Measurements from ENCODE around the gene UVRAG. TPM values are rescaled to one million over a fixed set of nuclear protein-coding genes. Genes with fewer than 3 reads are reported as not detected.

UVRAG gene
- total RNA-seq, 1 experiment from 2014 or later = 13.0 TPM

- H3K9me3 ChIP-seq (ENCODE audit: low read length) = no peaks in the 10 kb centered on the region
- H3K4me3 ChIP-seq (ENCODE audit: low read length) = no peak overlapping the region
- TF ChIP-seq EZH2 (IDR thresholded peaks at IDR 0.05; ENCODE audit: low read length, unreplicated experiment) (no peak), EZH2phosphoT487 (IDR thresholded peaks at IDR 0.05; ENCODE audit: borderline replicate concordance, low read length) (no peak), CTCF (conservative IDR thresholded peaks at IDR 0.05; ENCODE audit: low read depth, low read length) (no peak)
- H3K4me1 ChIP-seq (ENCODE audit: insufficient read depth, low read length) = no peaks in the 10 kb centered on the region
- H3K27ac ChIP-seq (ENCODE audit: low read length) = no peak overlapping the region
- POLR2A ChIA-PET (ENCODE audit: unreplicated experiment) = interaction anchor here (0.7 kb wide), 1 partner anchor 292 kb away, joined by 3 read pairs; no protein-coding TSS in a partner anchor
- H3F3A ChIP-seq (ENCODE audit: low read length, unreplicated experiment) = no peaks in the 10 kb centered on the region
- H3K36me3 ChIP-seq (ENCODE audit: low read depth, low read length) = no peaks in the 10 kb centered on the region
- no peaks in the 10 kb centered on the region for H4K20me1 ChIP-seq (ENCODE audit: low read length)
- CTCF ChIA-PET = no interaction called here
- intact Hi-C loops (cut with micrococcal nuclease) = no loop called here
- no peak overlapping the region for H2AFZ ChIP-seq (ENCODE audit: low read length)
- ATAC-seq = no peak
- no peak overlapping the region for H3K4me2 ChIP-seq (ENCODE audit: low read length)
- no peak overlapping the region for H3K9ac ChIP-seq (ENCODE audit: low read length)
- H3K79me2 ChIP-seq (ENCODE audit: low read length) = no peaks in the 10 kb centered on the region
- H3K9me2 ChIP-seq (replicated peaks; ENCODE audit: low read length) = no peaks in the 10 kb centered on the region
- H3K27me3 ChIP-seq (ENCODE audit: low read length) = no peaks in the 10 kb centered on the region
- no peak for DNase-seq
- no TSS peak for BruUV-seq (replicated peaks)
Observed at GRCh38 chr11:76188873-76189272, 373.9 kb downstream of the UVRAG start.

- Histone ChIP-seq H3F3A (ENCODE audit: low read length, unreplicated experiment) (no peaks in the 10 kb centered on the region), H3K4me2 (ENCODE audit: low read length) (no peak overlapping the region), H3K27me3 (ENCODE audit: low read length) (no peaks in the 10 kb centered on the region), H3K79me2 (ENCODE audit: low read length) (no peaks in the 10 kb centered on the region), H3K9me3 (ENCODE audit: low read length) (no peaks in the 10 kb centered on the region), H3K4me3 (ENCODE audit: low read length) (no peak overlapping the region), H2AFZ (ENCODE audit: low read length) (no peak overlapping the region), H3K9me2 (replicated peaks; ENCODE audit: low read length) (no peaks in the 10 kb centered on the region), H3K36me3 (ENCODE audit: low read depth, low read length) (no peaks in the 10 kb centered on the region), H3K9ac (ENCODE audit: low read length) (no peak overlapping the region), H3K4me1 (ENCODE audit: insufficient read depth, low read length) (no peaks in the 10 kb centered on the region), H3K27ac (ENCODE audit: low read length) (no peak overlapping the region), H4K20me1 (ENCODE audit: low read length) (no peaks in the 10 kb centered on the region)
- intact Hi-C loops (cut with micrococcal nuclease) = no loop called here
- TF ChIP-seq EZH2phosphoT487 (IDR thresholded peaks at IDR 0.05; ENCODE audit: borderline replicate concordance, low read length) (no peak), EZH2 (IDR thresholded peaks at IDR 0.05; ENCODE audit: low read length, unreplicated experiment) (no peak), CTCF (conservative IDR thresholded peaks at IDR 0.05; ENCODE audit: low read depth, low read length) (no peak)
- ChIA-PET POLR2A (ENCODE audit: unreplicated experiment) (no interaction called here), CTCF (no interaction called here)
- BruUV-seq (replicated peaks) = no TSS peak
- DNase-seq (no peak), ATAC-seq (no peak)
Observed at GRCh38 chr11:76189682-76190081, 374.7 kb downstream of the UVRAG start.

GRCh38 chr11:76190376-76190775 lies 375.4 kb downstream of the UVRAG start:
- no peak overlapping the region for H3K4me3 ChIP-seq (ENCODE audit: low read length)
- DNase-seq = no peak
- no peaks in the 10 kb centered on the region for H3K4me1 ChIP-seq (ENCODE audit: insufficient read depth, low read length)
- ChIA-PET CTCF (no interaction called here), POLR2A (ENCODE audit: unreplicated experiment) (no interaction called here)
- H2AFZ ChIP-seq (ENCODE audit: low read length) = no peak overlapping the region
- H3K4me2 ChIP-seq (ENCODE audit: low read length) = no peak overlapping the region
- no peaks in the 10 kb centered on the region for H3K79me2 ChIP-seq (ENCODE audit: low read length)
- H3K27ac ChIP-seq (ENCODE audit: low read length) = no peak overlapping the region
- intact Hi-C loops (cut with micrococcal nuclease) = no loop called here
- no peaks in the 10 kb centered on the region for H3F3A ChIP-seq (ENCODE audit: low read length, unreplicated experiment)
- H4K20me1 ChIP-seq (ENCODE audit: low read length) = no peaks in the 10 kb centered on the region
- no peak for TF ChIP-seq CTCF (conservative IDR thresholded peaks at IDR 0.05; ENCODE audit: low read depth, low read length)
- no peak overlapping the region for H3K9ac ChIP-seq (ENCODE audit: low read length)
- ATAC-seq = no peak
- H3K9me2 ChIP-seq (replicated peaks; ENCODE audit: low read length) = no peaks in the 10 kb centered on the region
- H3K27me3 ChIP-seq (ENCODE audit: low read length) = no peaks in the 10 kb centered on the region
- no peaks in the 10 kb centered on the region for H3K36me3 ChIP-seq (ENCODE audit: low read depth, low read length)
- no TSS peak for BruUV-seq (replicated peaks)
- no peaks in the 10 kb centered on the region for H3K9me3 ChIP-seq (ENCODE audit: low read length)

Other genes with a start within 250 kb of the UVRAG start
- gene MAP6, start 146.2 kb upstream of the UVRAG start, total RNA-seq (2014; rRNA removed) = 0.47 and 1.3 TPM in 2 replicates
- gene MOGAT2, start 97.4 kb upstream of the UVRAG start, total RNA-seq (2014; rRNA removed) = not detected in 2 replicates
- 14.3 and 18.5 TPM in 2 replicates for gene DGAT2, start 46.4 kb upstream of the UVRAG start, total RNA-seq (2014; rRNA removed)

Data from PC-3 (cell line).